Hepatocyte (in vitro differentiated cells): Measurements from ENCODE around the gene NKD1.

Source experiments
- CTCF ChIP-seq: fragments of 200-600 bp; sonication (generic); IDR thresholded peaks from 2 replicates; pipeline ENCODE4 v1.5.1; 2016; ENCODE audit warnings: antibody characterized with exemption, mild to moderate bottlenecking; ENCODE audit not compliant: poor library complexity
- EZH2phosphoT487 ChIP-seq: fragments of 200-600 bp; sonication (generic); IDR thresholded peaks from one replicate; pipeline ENCODE4 v1.6.1; 2018; ENCODE audit warnings: antibody characterized with exemption, mild to moderate bottlenecking, low read depth, moderate library complexity; ENCODE audit not compliant: unreplicated experiment, severe bottlenecking

GRCh38 chr16:50533317-50533716 is 14.9 kb upstream of the NKD1 start:
- TF ChIP-seq CTCF (no peak), EZH2phosphoT487 (no peak)
